AG10803 (cell line): ENCODE results near the gene RIMBP2.

ENCODE experiments used
- DNase-seq: peaks from one replicate; pipeline ENCODE4 v3.0.0; 2010; ENCODE audit warnings: low read depth
- H3K4me3 ChIP-seq: 2 replicates; pipeline ENCODE4 v1.5.1; 2011; ENCODE audit warnings: mild to moderate bottlenecking, low read length, control low read depth
- TF ChIP-seq, protein P1 (sequence below): conservative IDR thresholded peaks from 2 replicates; pipeline ENCODE4 v1.5.1; 2011; ENCODE audit warnings: mild to moderate bottlenecking, low read length, control low read depth, inconsistent platforms

Gene RIMBP2

DNA sequence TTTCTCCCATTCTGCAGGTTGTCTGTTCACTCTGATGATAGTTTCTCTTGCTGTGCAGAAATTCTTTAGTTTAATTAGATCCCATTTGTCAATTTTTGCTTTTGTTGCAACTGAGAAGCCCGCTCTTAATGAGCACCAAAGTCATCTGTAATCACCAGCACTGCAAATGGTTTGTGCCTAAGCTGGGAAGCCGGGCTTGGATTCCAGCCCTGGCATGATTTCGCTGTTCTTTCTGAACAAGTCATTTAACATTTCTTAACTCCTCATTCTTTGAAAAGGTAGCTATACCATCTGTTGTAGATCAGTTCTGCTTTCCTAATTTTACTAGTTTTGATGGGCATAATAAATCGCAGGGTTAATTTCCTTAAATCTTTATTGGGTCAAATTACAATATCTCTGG, 346.3 kb downstream of the RIMBP2 start:
- TF ChIP-seq, protein P1, sequence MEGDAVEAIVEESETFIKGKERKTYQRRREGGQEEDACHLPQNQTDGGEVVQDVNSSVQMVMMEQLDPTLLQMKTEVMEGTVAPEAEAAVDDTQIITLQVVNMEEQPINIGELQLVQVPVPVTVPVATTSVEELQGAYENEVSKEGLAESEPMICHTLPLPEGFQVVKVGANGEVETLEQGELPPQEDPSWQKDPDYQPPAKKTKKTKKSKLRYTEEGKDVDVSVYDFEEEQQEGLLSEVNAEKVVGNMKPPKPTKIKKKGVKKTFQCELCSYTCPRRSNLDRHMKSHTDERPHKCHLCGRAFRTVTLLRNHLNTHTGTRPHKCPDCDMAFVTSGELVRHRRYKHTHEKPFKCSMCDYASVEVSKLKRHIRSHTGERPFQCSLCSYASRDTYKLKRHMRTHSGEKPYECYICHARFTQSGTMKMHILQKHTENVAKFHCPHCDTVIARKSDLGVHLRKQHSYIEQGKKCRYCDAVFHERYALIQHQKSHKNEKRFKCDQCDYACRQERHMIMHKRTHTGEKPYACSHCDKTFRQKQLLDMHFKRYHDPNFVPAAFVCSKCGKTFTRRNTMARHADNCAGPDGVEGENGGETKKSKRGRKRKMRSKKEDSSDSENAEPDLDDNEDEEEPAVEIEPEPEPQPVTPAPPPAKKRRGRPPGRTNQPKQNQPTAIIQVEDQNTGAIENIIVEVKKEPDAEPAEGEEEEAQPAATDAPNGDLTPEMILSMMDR, result no peak
- DNase-seq, result no peak

DNA sequence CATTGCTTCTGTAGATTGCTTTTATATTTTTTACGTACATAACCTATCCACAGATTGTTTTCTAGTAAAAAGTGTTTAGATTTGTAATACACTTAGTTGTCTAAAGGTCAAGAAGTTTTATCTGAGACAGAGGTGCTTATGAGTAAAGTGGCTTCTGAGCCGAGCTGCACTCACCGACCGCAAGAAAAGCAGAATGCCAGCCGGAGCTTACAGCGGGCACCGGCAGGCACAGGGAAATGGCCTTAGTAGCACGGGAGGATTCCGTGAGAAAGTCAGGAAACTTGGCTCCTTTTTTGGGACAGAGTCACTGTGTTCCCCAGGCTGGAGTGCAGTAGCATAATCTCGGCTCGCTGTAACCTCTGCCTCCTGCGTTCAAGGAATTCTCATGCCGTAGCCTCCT, 348.6 kb downstream of the RIMBP2 start:
- TF ChIP-seq, protein P1, result no peak
- DNase-seq, result no peak
- H3K4me3 ChIP-seq, result no peak overlapping the region

More for the DNA sequence above, 346.3 kb downstream of the RIMBP2 start:
- no peak overlapping the region for H3K4me3 ChIP-seq

DNA sequence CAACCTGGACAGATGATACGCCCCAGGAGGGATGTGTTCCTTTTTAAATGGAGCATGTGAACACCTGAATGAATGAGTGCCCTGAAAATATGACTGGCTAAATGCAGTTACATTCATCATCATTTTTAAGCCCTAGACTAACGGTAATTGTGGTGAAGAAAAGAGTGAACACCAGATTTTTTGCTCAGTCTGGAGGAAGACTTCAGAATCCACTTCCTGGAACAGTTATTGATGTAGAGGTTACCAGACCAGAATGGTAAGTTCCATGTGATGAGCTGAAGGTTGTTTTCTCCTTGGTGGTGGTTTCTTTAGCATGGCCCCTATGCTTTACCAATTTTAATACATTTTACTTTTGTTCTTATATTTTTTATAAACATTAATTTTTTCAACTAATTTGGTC, 349.1 kb downstream of the RIMBP2 start:
- TF ChIP-seq, protein P1, result no peak
- no peak for DNase-seq
- no peak overlapping the region for H3K4me3 ChIP-seq

DNA sequence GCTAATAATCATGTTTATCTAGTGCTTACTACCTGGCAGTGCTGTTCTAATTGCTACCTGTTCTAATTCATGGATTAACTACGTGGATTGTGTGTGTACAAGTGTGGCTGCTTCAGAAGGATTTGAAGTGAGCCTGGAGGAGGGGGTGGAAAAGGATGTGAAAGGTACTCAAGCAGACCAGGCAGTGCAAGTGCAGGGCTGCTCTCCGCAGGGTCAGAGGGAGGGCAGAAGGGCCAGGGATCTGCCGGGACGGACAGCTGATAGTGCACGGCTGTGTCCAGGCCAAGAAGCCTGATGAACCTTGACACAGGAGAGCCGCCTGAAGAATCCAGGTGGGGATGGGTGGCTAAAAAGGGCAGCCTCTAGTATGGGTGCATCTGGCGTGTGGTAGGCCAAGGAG, 349.9 kb downstream of the RIMBP2 start:
- TF ChIP-seq, protein P1, result no peak
- H3K4me3 ChIP-seq, result no peak overlapping the region
- no peak for DNase-seq

DNA sequence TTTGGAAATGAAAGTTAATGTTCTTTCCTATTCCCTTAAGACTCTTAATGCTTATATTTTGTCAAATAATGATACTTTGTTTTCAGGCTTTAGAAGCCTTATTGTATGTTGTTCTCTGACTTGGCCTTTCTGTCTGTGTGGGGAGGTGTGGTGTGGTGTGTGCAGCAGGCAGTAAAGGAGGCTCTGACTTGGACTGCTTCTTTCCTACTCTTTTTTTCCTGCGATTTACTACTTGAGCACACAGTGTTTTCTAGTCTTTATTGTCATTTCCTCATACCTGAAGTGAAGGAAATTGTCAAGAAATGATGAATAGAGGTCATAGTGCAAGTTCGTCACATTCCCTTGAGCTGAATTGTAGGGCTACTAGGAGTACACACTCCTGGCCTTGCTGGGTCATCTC, 351.5 kb downstream of the RIMBP2 start:
- DNase-seq, result no peak
- TF ChIP-seq, protein P1, result no peak
- no peak overlapping the region for H3K4me3 ChIP-seq

DNA sequence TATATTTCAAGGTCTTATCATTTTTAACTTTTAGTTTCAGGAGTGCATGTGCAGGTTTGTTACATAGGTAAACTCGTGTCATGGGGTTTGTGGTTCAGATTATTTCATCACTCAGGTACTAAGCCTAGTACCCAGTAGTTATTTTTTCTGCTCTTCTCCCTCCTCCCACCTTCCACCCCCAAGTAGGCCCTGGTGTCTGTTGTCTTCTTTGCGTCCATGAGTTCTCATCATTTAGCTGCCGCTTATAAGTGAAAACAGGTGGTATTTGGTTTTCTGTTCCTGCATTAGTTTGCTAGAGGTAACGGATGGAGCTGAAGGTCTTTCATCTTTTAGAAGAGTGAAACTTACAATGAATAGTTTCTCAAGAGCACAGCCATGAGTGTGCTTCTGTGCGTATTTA, 354.0 kb downstream of the RIMBP2 start:
- H3K4me3 ChIP-seq, result no peak overlapping the region
- no peak for DNase-seq
- TF ChIP-seq, protein P1, result no peak

DNA sequence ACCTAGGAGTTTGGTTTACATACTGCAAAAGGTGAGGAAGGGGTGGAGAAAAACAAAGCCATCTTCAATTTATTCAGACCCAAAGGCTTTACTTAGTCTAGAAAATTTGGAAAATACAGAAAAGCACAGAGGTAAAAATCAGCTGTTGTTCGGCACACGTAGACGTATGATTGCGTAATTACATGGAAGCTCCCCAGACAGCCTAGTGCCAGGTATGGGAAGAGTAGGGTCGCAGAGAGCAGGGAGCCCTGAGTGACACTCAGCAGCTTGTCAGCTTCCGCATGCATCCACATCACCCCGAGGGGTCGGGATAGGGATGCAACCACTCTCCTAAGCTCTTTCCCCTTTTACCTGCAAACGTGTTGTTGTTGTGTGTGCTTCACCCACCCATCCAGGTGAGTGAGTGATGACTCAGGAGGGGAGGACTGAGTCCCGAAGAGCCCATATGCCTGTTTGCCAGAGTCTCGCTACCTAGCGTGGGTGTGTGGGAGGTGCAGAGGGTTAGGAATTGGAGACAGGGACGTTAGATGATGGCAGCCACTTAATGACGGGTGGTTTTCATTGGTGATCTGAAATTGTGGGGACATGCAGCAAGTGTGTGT, 358.3 kb downstream of the RIMBP2 start:
- TF ChIP-seq, protein P1, result no peak
- no peak for DNase-seq
- no peak overlapping the region for H3K4me3 ChIP-seq
